Activated T-cell treated with anti-CD3 and anti-CD28 coated beads, Interleukin-2, amount 50 U/mL, for 24 hours (primary cell): Measurements from ENCODE around the gene ZACN.
"Not testable (repeated sequence)": the region's sequence is repeated elsewhere in the genome, so short reads cannot be mapped to it uniquely, and the experiment has no call there.

Experiments
- DNase-seq: peaks from one replicate; pipeline ENCODE4 v3.0.0-alpha.2; 2020
- H3K27ac Mint-ChIP-seq: 2 replicates; pipeline ENCODE4 v1.8.0; 2020; ENCODE audit warnings: mild to moderate bottlenecking, mixed read lengths
- H3K27me3 Mint-ChIP-seq: 2 replicates; pipeline ENCODE4 v1.8.0; 2020; ENCODE audit warnings: mixed read lengths
- H3K36me3 Mint-ChIP-seq: 2 replicates; pipeline ENCODE4 v1.8.0; 2020; ENCODE audit warnings: low read depth, mixed read lengths
- H3K4me1 Mint-ChIP-seq: 2 replicates; pipeline ENCODE4 v1.8.0; 2020; ENCODE audit warnings: low read depth, mixed read lengths
- H3K4me3 Mint-ChIP-seq: 2 replicates; pipeline ENCODE4 v1.8.0; 2020; ENCODE audit warnings: mild to moderate bottlenecking, moderate library complexity, mixed read lengths
- H3K9me3 Mint-ChIP-seq: 2 replicates; pipeline ENCODE4 v1.8.0; 2020; ENCODE audit warnings: mixed read lengths

ZACN gene

DNA sequence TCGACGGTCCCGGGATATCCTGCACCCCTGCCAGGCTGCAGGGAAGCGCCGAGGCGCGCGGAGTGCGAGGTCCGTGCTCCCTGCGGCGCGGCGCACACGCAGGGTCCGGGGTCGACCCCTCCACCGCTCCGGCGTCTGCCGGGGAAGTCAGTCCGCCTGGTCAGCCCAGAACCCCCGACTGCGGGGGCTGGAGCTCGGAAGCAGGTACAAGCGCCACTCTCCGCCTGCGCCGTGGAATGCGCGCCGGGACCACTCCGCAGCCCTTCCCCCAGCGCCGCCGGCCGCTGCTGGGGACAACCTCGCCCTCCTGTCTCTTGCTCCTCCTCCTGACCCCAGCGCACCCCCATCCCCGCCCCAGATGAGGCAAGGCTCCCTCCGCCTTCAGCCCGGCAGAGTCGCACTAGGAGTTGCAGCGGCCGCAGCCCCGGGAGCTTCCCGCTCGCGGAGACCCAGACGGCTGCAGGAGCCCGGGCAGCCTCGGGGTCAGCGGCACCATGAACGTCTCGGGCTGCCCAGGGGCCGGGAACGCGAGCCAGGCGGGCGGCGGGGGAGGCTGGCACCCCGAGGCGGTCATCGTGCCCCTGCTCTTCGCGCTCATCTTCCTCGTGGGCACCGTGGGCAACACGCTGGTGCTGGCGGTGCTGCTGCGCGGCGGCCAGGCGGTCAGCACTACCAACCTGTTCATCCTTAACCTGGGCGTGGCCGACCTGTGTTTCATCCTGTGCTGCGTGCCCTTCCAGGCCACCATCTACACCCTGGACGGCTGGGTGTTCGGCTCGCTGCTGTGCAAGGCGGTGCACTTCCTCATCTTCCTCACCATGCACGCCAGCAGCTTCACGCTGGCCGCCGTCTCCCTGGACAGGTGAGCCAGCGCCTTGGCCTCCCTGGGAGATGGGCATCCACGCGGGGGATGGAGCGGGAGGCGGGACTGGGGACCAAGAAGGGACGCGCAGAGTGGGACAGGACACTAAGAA, 4.3 kb upstream of the ZACN start, which contains the start of gene GALR2:
Gene GALR2, plus strand, starts transcription at position 392 of the 974 bp plus-strand sequence. Its CDS starts 103 bp downstream, at position 495.
- Mint-ChIP-seq H3K27ac (peak within 1 kb of the TSS; percentile 41), H3K27me3 (peaks cover 59% of the 10 kb centered on the region), H3K4me1 (peaks cover 65% of the 10 kb centered on the region), H3K36me3 (peaks cover 31% of the 10 kb centered on the region), H3K9me3 (no peaks in the 10 kb centered on the region), H3K4me3 (peak within 1 kb of the TSS; percentile 63)
- DNase-seq = no peak

- H3K27ac Mint-ChIP-seq = peak overlapping the region; percentile 41
- H3K4me3 Mint-ChIP-seq = peak overlapping the region; percentile 63
- peaks cover 63% of the 10 kb centered on the region for H3K4me1 Mint-ChIP-seq
- peaks cover 22% of the 10 kb centered on the region for H3K36me3 Mint-ChIP-seq
- H3K27me3 Mint-ChIP-seq = peaks cover 59% of the 10 kb centered on the region
- H3K9me3 Mint-ChIP-seq = no peaks in the 10 kb centered on the region
- DNase-seq = peak; percentile 51
Observed at GRCh38 chr17:76075364-76076145, 3.4 kb upstream of the ZACN start.

- Mint-ChIP-seq H3K4me3 (peak overlapping the region; percentile 63), H3K27me3 (peaks cover 59% of the 10 kb centered on the region), H3K27ac (peak overlapping the region; percentile 82), H3K9me3 (no peaks in the 10 kb centered on the region), H3K36me3 (peaks cover 18% of the 10 kb centered on the region), H3K4me1 (peaks cover 58% of the 10 kb centered on the region)
- DNase-seq = peak; percentile 51
Observed at GRCh38 chr17:76076146-76076764, 2.7 kb upstream of the ZACN start.

DNA sequence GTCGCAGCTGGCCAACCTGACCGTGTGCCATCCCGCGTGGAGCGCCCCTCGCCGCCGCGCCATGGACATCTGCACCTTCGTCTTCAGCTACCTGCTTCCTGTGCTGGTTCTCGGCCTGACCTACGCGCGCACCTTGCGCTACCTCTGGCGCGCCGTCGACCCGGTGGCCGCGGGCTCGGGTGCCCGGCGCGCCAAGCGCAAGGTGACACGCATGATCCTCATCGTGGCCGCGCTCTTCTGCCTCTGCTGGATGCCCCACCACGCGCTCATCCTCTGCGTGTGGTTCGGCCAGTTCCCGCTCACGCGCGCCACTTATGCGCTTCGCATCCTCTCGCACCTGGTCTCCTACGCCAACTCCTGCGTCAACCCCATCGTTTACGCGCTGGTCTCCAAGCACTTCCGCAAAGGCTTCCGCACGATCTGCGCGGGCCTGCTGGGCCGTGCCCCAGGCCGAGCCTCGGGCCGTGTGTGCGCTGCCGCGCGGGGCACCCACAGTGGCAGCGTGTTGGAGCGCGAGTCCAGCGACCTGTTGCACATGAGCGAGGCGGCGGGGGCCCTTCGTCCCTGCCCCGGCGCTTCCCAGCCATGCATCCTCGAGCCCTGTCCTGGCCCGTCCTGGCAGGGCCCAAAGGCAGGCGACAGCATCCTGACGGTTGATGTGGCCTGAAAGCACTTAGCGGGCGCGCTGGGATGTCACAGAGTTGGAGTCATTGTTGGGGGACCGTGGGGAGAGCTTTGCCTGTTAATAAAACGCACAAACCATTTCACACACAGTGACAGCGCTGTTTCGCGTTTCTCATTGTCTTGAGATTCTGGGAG, 2.0 kb upstream of the ZACN start:
- peak overlapping the region; percentile 82 for H3K27ac Mint-ChIP-seq
- peaks cover 59% of the 10 kb centered on the region for H3K27me3 Mint-ChIP-seq
- peaks cover 54% of the 10 kb centered on the region for H3K4me1 Mint-ChIP-seq
- H3K9me3 Mint-ChIP-seq = no peaks in the 10 kb centered on the region
- H3K4me3 Mint-ChIP-seq = peak overlapping the region; percentile 63
- peaks cover 15% of the 10 kb centered on the region for H3K36me3 Mint-ChIP-seq
- DNase-seq = peak; percentile 59

DNA sequence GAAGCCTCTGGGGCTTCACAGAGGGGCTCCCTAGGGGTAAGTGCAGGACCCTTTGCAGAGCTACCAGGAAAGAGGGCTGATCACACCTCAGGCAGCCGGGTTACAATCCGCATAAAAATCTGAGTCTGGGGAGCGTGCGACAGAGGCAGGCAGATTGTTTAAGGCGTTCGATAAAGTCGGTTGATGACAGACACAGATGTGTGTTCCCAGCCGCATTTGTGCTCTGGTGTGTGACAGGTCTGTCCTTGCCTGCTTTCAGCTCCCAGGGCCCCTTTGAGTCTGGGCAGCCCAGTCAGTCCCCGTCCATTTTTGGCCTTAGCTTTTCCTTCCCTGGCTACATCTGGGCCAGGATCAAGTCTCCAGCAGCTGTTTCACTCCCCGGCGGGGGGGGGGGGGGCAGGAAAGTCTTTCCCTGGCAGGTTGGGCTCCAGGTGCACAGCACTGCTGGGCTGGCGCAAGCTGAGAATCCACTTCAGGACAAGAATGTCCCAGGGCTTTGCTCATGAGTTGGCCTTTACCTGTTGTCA, 1.3 kb upstream of the ZACN start:
- peaks cover 59% of the 10 kb centered on the region for H3K27me3 Mint-ChIP-seq
- H3K36me3 Mint-ChIP-seq = peaks cover 15% of the 10 kb centered on the region
- no peak for DNase-seq
- H3K4me1 Mint-ChIP-seq = peaks cover 52% of the 10 kb centered on the region
- H3K9me3 Mint-ChIP-seq = no peaks in the 10 kb centered on the region
- no peak overlapping the region for H3K27ac Mint-ChIP-seq
- H3K4me3 Mint-ChIP-seq = no peak overlapping the region

- peaks cover 59% of the 10 kb centered on the region for H3K27me3 Mint-ChIP-seq
- not testable (repeated sequence) for DNase-seq, H3K9me3 Mint-ChIP-seq, H3K4me3 Mint-ChIP-seq, H3K27ac Mint-ChIP-seq
- H3K4me1 Mint-ChIP-seq = peaks cover 48% of the 10 kb centered on the region
- H3K36me3 Mint-ChIP-seq = peaks cover 16% of the 10 kb centered on the region
Observed at GRCh38 chr17:76078370-76078769, 612 bp upstream of the ZACN start.

GRCh38 chr17:76079535-76079955, 563 bp downstream of the ZACN start:
- Mint-ChIP-seq H3K27ac (no peak overlapping the region), H3K4me1 (peaks cover 47% of the 10 kb centered on the region), H3K27me3 (peaks cover 50% of the 10 kb centered on the region), H3K9me3 (no peaks in the 10 kb centered on the region), H3K4me3 (no peak overlapping the region), H3K36me3 (peaks cover 28% of the 10 kb centered on the region)
- no peak for DNase-seq

DNA sequence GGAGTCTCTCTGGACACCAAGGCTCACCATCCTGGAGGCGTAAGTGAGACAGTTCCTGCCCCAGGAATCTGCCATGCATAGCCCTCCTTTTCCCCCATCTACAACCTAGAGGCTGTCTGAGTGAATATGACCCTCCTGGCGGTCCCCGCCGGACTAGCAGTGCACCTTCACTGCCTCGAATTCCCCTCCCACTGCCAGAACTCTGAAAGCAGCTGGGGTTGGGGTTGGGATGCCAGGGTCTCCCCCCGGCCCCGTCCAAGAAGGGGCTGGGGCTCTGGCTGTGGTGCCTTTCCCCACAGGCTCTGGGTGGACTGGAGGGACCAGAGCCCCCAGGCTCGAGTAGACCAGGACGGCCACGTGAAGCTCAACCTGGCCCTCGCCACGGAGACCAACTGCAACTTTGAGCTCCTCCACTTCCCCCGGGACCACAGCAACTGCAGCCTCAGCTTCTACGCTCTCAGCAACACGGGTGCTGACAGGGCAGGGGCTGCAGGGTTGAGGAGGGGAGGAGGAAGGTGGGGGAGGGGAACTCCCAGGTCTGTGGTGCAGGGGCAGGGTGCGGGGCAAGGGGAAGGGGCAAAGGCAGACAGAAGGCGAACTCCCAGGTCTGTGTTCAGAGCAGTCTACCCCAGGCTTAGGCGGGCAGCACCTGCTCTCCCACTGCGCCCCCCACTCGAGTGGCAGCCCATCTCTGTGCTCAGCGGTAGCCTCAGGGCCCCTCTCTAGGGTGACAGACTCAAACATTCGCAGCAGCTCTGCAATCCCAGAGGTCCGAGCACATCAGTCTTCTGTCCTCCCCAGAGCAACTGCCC, 1.2 kb downstream of the ZACN start:
- peaks cover 31% of the 10 kb centered on the region for H3K36me3 Mint-ChIP-seq
- H3K9me3 Mint-ChIP-seq = no peaks in the 10 kb centered on the region
- H3K4me1 Mint-ChIP-seq = peaks cover 43% of the 10 kb centered on the region
- H3K4me3 Mint-ChIP-seq = no peak overlapping the region
- no peak overlapping the region for H3K27ac Mint-ChIP-seq
- H3K27me3 Mint-ChIP-seq = peaks cover 44% of the 10 kb centered on the region
- DNase-seq = peak; percentile 57

GRCh38 chr17:76080768-76081287, 1.8 kb downstream of the ZACN start:
- no peak for DNase-seq
- Mint-ChIP-seq H3K36me3 (peaks cover 38% of the 10 kb centered on the region), H3K9me3 (no peaks in the 10 kb centered on the region), H3K4me1 (peaks cover 36% of the 10 kb centered on the region), H3K27ac (no peak overlapping the region), H3K27me3 (peaks cover 37% of the 10 kb centered on the region), H3K4me3 (no peak overlapping the region)

DNA sequence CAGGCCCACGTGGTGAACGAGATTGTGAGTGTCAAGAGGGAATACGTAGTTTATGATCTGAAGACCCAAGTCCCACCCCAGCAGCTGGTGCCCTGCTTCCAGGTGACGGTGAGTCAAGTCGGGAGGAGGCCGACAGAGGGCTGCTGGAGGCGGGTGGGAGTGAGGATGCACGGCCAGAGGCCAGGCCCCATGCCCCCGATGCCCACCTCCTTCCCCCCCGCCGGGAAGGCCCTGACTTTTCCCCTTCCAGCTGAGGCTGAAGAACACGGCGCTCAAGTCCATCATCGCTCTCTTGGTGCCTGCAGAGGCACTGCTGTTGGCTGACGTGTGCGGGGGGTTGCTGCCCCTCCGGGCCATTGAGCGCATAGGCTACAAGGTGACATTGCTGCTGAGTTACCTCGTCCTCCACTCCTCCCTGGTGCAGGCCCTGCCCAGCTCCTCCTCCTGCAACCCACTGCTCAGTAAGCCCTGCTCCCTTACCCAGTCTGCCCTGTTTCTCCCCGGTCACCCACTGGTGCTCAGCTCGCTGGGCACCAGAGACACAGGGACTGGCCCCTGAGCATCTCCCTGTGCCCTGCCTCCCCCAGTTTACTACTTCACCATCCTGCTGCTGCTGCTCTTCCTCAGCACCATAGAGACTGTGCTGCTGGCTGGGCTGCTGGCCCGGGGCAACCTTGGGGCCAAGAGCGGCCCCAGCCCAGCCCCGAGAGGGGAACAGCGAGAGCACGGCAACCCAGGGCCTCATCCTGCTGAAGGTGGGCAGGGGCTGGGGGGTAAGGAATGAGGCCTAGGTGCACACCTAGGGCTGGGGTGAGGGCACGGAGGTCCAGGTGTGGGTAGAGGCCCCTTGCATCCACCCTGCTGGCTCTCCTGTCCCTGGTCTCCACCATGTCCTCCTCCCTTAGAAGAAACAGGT, 2.6 kb downstream of the ZACN start:
- Mint-ChIP-seq H3K27me3 (peaks cover 30% of the 10 kb centered on the region), H3K27ac (no peak overlapping the region), H3K4me3 (no peak overlapping the region), H3K4me1 (peaks cover 29% of the 10 kb centered on the region), H3K9me3 (no peaks in the 10 kb centered on the region), H3K36me3 (peaks cover 44% of the 10 kb centered on the region)
- DNase-seq = no peak

DNA sequence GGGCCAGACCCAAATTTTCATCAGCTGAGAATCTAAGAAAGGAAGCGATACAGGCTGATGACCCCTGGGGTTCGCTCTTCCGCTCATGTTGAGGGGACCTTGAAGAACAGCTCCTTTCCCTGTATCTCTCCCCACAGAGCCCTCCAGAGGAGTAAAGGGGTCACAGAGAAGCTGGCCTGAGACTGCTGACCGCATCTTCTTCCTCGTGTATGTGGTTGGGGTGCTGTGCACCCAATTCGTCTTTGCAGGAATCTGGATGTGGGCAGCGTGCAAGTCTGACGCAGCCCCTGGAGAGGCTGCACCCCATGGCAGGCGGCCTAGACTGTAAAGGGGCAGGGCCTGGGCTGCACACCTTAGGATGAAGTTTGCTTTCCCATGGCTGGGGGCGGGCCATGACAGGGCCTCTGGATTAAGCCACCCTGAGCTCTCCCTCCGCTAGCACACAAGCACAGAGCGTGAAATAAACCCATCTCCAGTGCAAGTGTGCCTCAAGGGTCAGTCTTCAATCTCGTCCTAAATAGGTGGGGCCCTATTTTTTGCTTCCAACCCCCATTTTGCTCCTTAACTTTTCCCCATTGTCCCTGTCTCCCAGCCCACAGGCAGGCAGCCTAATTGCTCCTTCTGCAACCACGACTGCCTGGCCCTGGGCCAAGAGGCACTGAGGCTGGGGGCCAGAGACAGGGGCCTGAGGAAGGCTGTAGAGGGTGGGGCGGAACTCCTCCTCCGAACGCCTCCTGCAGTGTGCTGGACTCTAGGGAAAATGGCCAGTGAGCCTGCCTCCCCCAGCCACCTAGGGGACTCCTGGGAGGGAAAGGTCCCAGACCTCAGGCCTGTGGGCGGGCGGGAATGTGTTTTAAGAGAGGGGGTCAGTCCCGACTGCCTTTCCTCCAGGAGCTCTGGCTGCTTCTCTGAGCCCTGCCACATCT, 3.6 kb downstream of the ZACN start:
- H3K36me3 Mint-ChIP-seq = peaks cover 52% of the 10 kb centered on the region
- no peak overlapping the region for H3K27ac Mint-ChIP-seq
- DNase-seq = no peak
- H3K4me3 Mint-ChIP-seq = no peak overlapping the region
- peaks cover 19% of the 10 kb centered on the region for H3K4me1 Mint-ChIP-seq
- H3K27me3 Mint-ChIP-seq = peaks cover 19% of the 10 kb centered on the region
- H3K9me3 Mint-ChIP-seq = no peaks in the 10 kb centered on the region
